HG03108 (cell line): ENCODE data around the gene PNPLA4.

Source experiments
- ATAC-seq: cut with Tn5 transposase; IDR thresholded peaks from one replicate; pipeline ENCODE4 v1.9.1; 2021; ENCODE audit warnings: moderate library complexity; ENCODE audit not compliant: unreplicated experiment

The PNPLA4 gene, protein sequence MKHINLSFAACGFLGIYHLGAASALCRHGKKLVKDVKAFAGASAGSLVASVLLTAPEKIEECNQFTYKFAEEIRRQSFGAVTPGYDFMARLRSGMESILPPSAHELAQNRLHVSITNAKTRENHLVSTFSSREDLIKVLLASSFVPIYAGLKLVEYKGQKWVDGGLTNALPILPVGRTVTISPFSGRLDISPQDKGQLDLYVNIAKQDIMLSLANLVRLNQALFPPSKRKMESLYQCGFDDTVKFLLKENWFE

DNA sequence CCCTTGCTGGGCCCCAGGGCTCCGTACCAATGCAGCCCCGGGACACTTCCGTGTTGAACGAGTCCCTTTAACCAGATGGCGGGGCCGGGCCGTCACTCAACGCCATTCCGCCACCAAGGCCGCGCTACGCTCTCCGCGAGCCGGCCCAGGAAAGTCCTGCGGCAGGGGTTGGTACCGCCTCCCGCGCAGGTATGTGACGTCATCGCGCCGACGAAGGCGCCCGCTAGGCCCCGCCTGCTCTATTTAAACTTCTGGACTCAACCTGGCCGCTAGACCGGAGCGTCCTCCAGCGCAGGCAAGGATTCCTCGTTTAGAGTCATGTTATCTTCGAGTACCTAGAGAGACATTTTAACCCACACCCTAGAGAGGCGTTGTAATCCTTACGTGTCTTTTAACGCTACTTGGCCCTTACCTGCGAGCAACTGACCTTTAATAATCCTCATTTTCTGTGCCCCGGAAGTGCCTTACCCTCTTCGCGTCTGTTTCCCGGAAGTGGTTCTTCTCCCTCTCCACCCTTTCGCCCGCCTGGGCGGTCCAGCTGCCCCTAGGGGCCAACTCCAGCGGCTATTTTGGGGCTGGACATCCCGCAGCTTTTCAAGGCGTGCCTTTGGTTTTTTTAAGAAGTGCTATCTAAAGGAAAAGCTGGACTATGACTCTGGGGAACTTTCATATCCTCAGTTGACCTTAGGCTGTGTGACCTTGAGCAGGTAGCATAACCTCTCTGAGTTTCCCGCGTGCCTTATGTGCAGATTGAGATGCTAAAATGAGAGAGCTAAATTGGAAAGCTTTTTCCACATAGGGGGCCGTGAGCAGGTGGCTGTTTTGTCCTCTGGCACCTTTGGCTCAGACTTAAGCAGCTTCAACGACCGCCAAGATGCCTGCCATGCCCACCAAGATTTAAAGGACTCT is at the start of gene PNPLA4:
PNPLA4 (minus strand) TSS at position 155 of the 909 bp plus-strand sequence. CDS start 1,294 bp downstream, outside the sequence.
- peak; percentile 92 for ATAC-seq

DNA sequence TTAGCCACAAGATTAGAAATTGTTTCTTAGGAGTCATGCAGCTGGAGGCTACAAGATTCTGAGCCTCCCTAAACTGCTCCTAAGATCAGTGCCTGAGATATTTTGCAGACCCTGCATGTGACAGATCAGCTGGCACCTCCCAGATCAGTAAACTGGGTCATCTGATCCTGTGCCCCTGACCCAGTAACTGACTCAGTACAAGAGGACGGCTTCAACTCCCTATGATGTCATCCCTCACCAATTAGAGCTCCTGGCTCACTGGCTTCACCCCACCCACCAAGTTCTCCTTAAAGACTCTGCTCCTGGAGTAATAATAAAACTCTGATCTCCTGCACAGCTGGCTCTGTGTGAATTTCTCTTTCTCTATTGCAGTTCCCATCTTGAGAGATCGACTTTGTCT is 45.4 kb upstream of the PNPLA4 start:
- no peak for ATAC-seq

DNA sequence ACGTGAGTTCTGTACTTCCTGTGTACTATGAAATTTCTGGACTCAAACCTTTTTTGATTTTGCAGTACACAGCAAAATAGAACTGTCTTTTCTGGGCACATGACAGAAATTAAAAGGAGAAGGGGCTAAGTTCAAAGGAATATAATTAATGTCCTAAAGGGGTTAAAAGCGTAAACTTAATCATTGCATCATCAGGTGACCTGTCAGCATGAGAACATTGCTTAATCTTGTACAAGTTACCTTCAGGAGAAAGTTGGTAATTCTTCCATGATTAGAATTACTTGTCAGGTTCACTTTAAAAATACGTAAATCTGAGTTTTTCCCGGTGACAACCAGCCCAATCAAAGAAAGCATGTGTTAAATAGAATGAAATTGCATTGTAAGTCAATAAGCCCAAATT is 43.2 kb upstream of the PNPLA4 start:
- ATAC-seq, result no peak

DNA sequence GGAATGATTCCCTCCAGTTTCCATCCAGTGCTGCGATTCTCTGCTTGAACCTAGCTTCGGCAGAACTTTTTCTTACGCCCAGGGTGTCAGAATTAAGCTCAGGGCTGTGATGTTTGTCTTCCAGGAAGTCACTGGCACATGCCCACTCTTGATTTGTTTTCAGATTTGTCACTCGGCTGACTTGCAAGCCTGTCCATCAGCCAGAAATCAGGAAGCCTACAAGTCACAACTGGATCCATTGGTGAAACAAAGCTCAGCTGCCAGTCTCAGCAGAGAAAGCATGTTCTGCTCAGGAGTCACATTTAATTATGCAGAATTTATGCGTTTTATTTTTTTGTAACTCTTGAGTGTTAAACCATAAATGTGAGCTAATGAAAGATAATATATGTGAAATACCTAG is 38.2 kb upstream of the PNPLA4 start:
- ATAC-seq, result no peak

DNA sequence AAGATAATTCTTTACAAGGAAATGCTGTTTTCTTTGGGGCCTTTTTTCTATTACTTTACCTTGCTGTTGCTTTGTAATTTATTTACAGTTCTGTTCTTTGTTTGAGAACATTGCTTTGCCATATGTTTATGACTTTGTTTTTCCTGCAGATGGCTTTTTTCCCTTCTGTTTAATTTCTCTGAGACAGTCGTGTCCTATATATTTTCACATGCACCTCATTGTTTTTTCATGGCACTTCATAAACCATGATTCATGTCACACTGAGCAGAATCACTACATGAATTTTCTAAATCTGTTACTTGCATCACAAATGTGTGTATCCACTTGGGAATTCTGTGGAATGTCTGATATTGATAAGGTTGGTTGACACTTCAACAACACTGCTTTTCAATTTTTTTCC is 33.0 kb upstream of the PNPLA4 start:
- ATAC-seq, result no peak

DNA sequence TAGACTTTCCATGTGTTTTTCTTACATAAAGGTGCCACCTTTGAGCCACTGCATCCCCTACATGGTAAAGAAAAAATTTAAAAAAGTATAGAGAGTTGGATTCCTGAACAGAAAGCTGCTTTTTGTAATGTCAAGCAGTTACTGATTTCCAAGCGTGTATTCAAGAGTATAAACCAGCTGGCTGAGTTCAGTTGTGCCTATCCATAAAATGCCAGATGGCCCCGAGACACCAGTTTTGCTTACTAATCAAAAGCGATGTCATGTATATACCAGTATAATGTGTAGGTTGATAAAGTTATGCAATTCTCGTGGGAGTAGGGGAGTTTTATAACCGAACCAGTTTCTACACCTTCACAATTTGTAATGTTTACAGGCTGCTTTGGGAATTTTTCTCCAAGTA is 26.2 kb upstream of the PNPLA4 start:
- ATAC-seq, result no peak

DNA sequence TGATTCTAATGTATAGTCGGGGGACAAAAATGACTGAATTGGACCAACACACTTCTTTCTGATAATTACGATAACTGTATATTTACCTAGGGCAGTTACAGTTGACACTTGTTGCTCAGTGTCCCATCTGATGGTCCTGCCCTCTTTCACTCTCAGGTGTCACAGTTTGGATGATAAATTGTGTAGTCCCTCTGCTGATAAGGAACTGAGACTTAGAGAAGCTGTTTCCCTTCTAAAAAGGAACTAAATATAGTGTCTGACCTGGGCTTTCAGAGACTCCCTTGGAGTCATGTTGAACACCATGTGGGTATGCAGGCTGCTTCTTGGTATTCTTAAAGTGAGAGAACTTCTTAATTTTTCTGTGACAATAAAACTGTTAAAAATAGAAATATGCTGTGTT is 23.7 kb upstream of the PNPLA4 start:
- peak; percentile 97 for ATAC-seq

DNA sequence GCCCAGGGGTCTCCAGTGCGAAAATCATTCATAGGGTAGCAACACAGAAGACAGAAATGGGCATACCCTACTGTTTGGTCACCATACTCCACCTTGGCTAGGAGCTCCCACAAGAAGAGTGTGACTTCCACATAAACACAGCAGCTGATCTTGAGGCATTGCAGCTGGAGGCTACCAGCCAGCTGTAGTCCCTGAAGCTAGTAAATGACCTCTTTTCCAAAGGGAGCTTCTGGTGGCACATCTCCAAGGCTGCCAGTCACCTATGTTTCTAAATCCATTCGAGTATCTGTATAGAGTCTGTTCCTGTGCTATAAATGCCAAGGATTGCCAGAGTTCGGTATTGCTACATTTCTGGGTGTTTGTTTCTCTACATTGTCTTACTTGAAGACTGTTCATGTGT is 21.3 kb upstream of the PNPLA4 start:
- ATAC-seq, result no peak

DNA sequence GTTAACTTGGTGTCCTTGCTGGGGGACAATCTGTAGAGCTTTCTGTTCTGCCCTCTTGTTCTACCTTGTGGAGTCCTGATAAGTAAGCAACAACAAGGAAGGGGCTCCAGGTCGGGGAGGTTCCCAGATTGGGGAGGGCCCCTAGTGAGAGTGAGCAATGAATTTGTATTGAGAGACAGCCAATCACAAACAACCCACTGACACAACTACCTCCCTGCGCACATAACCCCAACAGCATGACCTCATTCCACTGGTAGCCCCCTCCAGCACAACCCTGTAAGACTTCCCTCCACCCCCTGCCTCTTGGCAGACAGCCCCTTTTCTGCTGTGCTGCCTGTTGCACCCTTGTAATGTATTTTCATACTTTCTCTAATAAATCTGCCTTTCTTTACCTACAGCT is 19.7 kb upstream of the PNPLA4 start:
- ATAC-seq, result no peak

DNA sequence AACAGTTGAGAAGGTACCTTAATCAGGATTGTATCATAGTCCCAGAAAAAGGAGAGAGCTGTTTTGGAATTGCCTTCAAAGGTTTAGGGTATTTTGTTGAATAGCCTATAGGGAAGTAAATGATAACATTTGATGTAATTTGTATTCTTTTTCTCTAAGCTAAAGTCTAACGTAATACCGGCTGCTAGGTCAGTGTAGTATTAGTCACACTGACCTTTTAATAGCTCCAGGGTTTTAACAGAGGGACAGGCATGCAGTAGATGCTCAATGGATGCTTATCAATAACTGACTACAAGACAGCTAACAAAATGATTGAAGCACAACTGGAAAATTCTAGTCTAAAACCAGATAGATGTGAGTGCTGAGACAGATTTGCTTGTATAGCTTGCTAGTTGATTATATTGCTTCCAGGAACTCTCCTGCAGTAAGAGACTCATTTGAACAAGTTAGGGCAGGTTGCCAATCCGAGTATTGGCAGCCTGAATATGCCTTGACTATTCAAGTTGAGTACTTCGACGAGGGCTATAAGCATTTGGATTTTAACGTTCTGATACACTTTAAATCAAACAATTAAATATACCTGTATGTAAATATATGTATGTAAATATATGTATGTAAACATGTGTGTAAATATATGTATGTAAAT is 16.5 kb upstream of the PNPLA4 start:
- no peak for ATAC-seq

DNA sequence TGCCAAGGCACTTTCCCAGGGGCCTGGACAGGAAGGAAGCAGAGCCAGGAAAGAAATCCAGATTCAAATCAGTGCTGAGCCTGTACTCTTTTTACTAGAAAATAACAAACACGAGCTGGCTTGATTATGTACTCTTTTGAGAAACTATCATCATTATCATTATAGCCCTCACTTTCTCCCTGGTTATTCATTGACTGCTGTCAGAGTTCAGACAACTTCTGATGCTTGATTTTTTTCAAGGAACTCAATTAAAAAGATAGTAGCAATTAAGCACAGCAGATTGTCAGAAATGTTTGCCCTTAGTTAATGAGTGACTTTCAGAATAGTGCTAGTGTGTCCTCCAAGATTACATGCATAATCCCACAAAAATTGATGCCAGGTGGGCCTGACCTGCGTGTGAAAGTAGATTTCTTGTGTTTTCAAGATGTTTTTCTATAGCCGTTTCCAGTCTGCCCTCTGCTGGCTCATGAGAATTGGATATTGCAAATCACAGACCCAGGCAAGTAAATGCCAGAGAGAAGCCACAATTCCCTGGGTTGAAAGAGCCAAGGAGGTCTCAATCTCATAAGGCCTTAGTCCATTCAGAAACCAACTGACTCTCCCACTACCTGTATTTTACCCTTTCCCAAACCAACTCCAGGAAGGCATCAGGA is 14.3 kb upstream of the PNPLA4 start:
- ATAC-seq, result peak; percentile 67

DNA sequence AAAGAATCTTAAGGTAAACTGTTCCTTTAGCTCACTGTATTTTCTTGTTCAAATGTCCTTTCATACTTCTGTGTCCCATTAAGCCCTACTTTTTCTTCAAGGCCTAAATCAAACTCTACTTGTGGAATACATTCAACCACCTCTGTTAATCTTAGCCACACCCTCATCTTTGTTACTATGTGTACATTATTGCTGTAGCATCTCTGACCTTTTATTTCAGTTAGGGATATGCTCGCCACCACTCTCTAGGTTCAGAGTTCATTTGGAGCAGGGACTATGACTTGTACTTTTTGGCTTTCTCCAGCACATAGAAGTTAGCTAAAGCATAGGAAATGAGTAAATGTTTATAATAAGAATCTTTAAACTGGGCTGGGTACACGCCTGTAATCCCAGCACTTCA is 6.8 kb upstream of the PNPLA4 start:
- no peak for ATAC-seq

DNA sequence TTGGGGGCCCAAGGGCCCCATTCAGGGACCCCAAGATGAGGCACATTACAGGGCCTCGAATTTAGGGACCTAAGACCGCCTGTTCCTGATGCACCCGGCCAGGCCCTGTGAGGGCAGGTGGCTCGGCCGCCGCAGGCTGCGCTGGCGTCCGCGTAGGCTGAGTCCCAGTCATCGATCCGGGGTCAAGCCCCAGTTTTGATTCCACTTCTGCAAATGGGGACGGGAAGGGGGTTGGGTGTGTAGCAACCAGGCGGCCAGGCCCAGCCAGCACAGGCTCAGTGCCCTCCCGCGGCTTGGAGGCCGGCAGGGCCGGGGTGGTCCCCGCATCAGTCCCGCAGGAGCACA is 327 bp downstream of the PNPLA4 start:
- no peak for ATAC-seq

DNA sequence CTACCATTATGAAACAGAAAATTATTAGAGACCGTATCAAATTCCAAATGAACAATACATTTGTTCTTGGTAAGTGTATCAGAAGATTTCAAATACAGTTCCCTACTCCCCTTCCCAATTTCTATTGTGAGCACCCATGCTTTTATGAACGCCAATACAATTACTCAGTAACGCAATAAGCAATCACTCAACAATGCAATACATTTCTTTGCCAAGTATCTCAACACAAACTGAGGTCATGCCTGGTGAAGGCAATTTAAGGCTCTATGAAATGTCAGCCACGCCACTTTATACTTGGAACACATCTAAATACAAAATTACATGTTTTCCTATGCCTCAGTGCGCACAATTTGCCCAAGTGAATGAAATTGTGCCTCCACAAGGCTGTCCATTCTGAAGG is 712 bp downstream of the PNPLA4 start:
- ATAC-seq, result no peak

DNA sequence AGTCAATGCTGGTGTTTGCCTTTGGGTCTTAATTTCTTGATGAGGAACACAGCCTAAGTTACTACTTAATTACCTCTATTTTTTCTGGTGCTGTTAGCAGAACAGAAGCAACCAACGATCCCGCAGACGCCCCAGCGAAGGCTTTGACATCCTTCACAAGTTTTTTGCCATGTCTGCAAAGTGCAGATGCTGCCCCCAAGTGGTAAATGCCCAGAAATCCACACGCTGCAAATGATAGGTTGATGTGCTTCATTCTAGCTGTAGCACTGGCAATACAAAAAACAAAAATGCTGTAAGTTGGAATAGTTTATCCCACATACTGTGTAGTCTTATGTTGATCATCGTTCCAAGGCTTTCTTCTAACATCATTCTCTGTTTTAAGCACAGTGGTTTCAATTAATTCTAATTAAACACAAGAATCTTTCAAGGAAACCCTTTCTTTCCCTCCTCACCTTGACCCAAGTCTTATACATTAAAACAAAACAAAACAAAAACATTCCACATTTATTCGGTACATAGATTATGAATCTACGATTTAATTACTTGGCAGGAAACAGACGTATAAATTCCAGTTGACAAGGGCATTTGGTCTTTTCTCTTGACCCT is 1.2 kb downstream of the PNPLA4 start:
- peak; percentile 31 for ATAC-seq

DNA sequence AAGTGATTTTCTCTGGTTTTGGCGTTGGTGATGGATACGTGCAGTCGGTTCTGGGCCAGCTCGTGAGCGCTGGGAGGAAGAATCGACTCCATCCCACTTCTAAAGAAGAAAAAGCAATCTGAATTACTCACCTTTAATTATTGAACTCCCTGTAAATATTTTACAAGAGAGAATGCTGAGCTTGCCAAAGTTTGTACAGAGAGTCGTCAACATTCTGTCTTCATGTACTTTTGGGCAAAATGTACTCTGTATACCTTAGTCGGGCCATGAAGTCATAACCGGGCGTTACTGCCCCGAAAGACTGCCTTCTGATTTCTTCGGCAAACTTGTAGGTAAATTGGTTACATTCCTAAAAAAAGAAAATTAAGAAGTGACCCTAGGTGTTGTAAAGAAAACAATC is 5.5 kb downstream of the PNPLA4 start:
- ATAC-seq, result no peak

DNA sequence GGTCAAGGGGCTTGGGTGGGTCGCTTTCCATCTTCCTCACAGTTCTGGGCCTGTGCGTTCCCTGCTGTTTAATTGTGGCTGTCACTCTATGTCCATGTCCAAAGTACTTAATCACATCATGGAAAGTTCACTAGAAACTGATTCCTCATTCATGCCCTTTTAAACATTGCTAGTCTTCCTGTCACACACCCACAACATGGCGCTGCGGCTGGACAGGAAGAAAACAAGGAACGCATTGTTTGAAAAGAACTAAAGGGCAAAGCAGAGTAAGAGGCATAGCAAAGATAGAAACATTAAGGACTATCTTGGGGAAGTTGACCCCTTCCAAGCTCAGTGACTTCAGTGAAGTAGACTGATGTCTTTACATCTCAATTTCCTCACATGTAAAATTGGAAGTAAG is 18.4 kb downstream of the PNPLA4 start:
- ATAC-seq, result no peak

DNA sequence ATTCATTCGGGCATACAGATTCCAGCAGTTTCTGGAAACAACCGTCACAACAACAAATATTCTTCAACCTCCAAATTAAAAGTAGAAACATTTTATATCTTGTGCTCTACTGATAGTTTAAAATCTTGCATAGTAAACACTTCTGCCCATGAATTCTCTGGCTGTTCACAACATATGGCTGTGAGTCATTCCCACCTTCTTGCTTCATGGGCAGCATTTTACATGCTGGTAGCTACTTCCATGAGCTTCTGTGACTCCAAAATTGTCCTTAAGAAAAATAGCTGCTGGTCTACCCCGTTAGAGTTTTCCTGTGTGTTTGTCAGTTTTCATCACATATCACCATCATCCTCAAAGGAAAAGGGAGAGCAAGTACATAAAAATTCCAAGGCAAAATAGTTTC is 22.7 kb downstream of the PNPLA4 start:
- no peak for ATAC-seq

DNA sequence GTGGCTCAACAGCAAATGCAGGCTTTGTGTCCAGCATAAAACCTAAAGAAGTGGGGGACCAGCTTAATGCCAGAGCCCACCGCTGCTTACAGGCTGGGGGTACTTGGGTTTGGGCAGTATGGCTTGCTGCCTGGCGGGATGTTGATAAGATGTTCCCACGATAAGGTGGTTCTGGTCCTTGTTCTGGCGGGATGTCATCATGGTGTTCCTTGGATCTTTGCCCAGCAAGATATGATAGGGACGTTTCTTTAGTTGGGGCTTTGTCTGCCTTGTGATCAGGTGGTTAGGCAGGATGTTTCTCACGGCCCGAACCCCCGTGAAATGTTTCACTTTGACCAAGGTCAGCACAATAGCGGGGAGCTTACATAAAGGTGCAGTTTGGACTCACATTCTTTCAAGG is 35.3 kb downstream of the PNPLA4 start:
- ATAC-seq, result no peak

DNA sequence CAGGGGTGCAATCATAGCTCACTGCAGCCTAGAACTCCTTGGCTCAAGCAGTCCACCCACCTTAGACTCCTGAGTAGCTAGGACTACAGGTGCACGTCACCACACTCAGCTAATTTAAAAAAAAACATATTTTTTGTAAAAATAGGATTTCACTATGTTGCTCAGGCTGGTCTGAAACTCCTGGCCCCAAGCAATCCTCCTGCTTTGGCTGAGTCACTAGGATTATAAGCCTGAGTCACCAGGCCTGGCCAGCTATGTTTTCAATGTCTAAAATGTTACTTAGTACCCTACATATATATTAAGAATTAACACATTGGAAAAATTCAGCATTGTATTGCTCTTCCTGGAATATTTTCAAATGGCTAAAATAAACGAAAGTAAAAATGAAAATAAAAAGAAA is 37.5 kb downstream of the PNPLA4 start:
- ATAC-seq, result no peak

DNA sequence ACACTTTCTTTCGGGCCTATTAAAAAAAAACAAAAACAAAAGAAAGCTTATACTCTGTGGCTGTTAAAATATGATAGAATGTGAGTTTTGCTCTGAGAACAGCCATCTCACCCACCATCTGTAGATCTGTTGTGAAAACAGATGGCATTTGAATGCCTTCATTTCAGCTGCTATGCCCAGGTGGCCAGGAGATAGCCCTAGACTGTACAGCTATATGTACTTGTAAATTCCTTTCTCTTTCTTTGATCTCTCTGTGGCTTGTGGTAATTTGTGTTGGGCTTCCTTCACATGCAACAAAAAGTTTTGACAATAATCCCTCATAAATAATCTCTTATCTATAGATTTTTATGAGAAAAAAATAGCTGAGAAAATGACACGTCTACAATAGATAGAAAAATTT is 38.1 kb downstream of the PNPLA4 start:
- ATAC-seq, result no peak
